ENCODE results near the gene DAPP1. TPM values are rescaled to one million over a fixed set of nuclear protein-coding genes. Genes with fewer than 3 reads are reported as not detected.
A peak's percentile ranks its signal among the peaks of the same experiment; 100 is the strongest.

The DAPP1 gene
- total RNA-seq, 1 donor from 2014 or later, result not detected

GRCh38 chr4:99845179-99845578, 28.6 kb downstream of the DAPP1 start:
- Mint-ChIP-seq H3K27me3 (ENCODE audit: low read depth) (no peaks in the 10 kb centered on the region), H3K9me3 (no peaks in the 10 kb centered on the region), H3K4me3 (no peak overlapping the region), H3K4me1 (peaks cover 6% of the 10 kb centered on the region), H3K36me3 (ENCODE audit: low read depth) (no peaks in the 10 kb centered on the region), H3K27ac (ENCODE audit: unreplicated experiment) (no peak overlapping the region)
- no peak for DNase-seq (ENCODE audit: low read depth, low spot score)
- TF ChIP-seq, protein P1, sequence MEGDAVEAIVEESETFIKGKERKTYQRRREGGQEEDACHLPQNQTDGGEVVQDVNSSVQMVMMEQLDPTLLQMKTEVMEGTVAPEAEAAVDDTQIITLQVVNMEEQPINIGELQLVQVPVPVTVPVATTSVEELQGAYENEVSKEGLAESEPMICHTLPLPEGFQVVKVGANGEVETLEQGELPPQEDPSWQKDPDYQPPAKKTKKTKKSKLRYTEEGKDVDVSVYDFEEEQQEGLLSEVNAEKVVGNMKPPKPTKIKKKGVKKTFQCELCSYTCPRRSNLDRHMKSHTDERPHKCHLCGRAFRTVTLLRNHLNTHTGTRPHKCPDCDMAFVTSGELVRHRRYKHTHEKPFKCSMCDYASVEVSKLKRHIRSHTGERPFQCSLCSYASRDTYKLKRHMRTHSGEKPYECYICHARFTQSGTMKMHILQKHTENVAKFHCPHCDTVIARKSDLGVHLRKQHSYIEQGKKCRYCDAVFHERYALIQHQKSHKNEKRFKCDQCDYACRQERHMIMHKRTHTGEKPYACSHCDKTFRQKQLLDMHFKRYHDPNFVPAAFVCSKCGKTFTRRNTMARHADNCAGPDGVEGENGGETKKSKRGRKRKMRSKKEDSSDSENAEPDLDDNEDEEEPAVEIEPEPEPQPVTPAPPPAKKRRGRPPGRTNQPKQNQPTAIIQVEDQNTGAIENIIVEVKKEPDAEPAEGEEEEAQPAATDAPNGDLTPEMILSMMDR (conservative IDR thresholded peaks at IDR 0.05), result no peak

GRCh38 chr4:99845708-99846469, 29.3 kb downstream of the DAPP1 start:
- H3K27ac Mint-ChIP-seq (ENCODE audit: unreplicated experiment), result peak overlapping the region; percentile 7
- no peak for DNase-seq (ENCODE audit: low read depth, low spot score)
- no peak overlapping the region for H3K4me3 Mint-ChIP-seq
- TF ChIP-seq, protein P1 (conservative IDR thresholded peaks at IDR 0.05), result no peak
- no peaks in the 10 kb centered on the region for H3K36me3 Mint-ChIP-seq (ENCODE audit: low read depth)
- H3K4me1 Mint-ChIP-seq, result peaks cover 7% of the 10 kb centered on the region
- no peaks in the 10 kb centered on the region for H3K9me3 Mint-ChIP-seq
- H3K27me3 Mint-ChIP-seq (ENCODE audit: low read depth), result no peaks in the 10 kb centered on the region

- H3K9me3 Mint-ChIP-seq, result no peaks in the 10 kb centered on the region
- peaks cover 10% of the 10 kb centered on the region for H3K4me1 Mint-ChIP-seq
- no peaks in the 10 kb centered on the region for H3K27me3 Mint-ChIP-seq (ENCODE audit: low read depth)
- DNase-seq (ENCODE audit: low read depth, low spot score), result no peak
- H3K4me3 Mint-ChIP-seq, result no peak overlapping the region
- H3K27ac Mint-ChIP-seq (ENCODE audit: unreplicated experiment), result no peak overlapping the region
- TF ChIP-seq, protein P1 (conservative IDR thresholded peaks at IDR 0.05), result no peak
- no peaks in the 10 kb centered on the region for H3K36me3 Mint-ChIP-seq (ENCODE audit: low read depth)
These were observed 30.3 kb downstream of the DAPP1 start for GRCh38 chr4:99846891-99847290.

DNA sequence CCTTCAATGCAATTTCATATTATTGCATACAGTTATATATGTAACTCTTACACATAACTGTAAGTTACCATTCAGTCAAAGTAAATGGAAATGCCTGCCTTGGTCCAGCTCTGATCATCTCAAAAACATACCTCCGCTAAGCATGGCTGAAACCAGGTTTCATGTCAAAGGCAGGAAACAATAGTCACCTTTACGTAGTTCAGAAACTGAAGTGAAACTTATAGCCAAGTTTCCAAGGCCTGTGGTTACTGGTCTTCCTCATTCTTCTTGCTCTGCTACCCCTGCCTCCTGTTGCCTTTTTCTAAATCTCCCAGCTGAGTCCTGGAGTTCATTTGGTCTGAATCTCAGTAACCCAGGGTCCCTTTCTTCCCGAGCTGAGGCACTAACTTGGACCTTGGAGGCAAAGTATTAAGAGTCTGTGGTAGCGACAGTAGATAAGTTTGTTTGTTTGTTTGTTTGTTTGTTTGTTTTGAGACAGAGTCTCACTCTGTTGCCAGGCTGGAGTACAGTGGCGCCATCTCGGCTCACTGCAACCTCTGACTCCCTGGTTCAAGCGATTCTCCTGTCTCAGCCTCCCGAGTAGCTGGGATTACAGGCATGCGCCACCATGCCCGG, 30.8 kb downstream of the DAPP1 start:
- no peak overlapping the region for H3K4me3 Mint-ChIP-seq
- H3K27me3 Mint-ChIP-seq (ENCODE audit: low read depth), result no peaks in the 10 kb centered on the region
- H3K27ac Mint-ChIP-seq (ENCODE audit: unreplicated experiment), result no peak overlapping the region
- no peak for DNase-seq (ENCODE audit: low read depth, low spot score)
- peaks cover 10% of the 10 kb centered on the region for H3K4me1 Mint-ChIP-seq
- H3K36me3 Mint-ChIP-seq (ENCODE audit: low read depth), result no peaks in the 10 kb centered on the region
- TF ChIP-seq, protein P1 (conservative IDR thresholded peaks at IDR 0.05), result no peak
- H3K9me3 Mint-ChIP-seq, result no peaks in the 10 kb centered on the region

GRCh38 chr4:99848591-99849001, 32.0 kb downstream of the DAPP1 start:
- Mint-ChIP-seq H3K9me3 (no peaks in the 10 kb centered on the region), H3K4me1 (peaks cover 14% of the 10 kb centered on the region), H3K27ac (ENCODE audit: unreplicated experiment) (no peak overlapping the region), H3K4me3 (no peak overlapping the region), H3K27me3 (ENCODE audit: low read depth) (no peaks in the 10 kb centered on the region), H3K36me3 (ENCODE audit: low read depth) (no peaks in the 10 kb centered on the region)
- no peak for DNase-seq (ENCODE audit: low read depth, low spot score)
- TF ChIP-seq, protein P1 (conservative IDR thresholded peaks at IDR 0.05), result no peak

All from neural crest cell (in vitro differentiated cells).